Fibroblast of lung (primary cell): ENCODE results near the gene ARL15.

Experiments
- EZH2 ChIP-seq: IDR thresholded peaks from 2 replicates; pipeline ENCODE4 v1.5.1; 2012; ENCODE audit warnings: low read length, control low read depth, mild to moderate bottlenecking; ENCODE audit errors: missing control alignments
- TF ChIP-seq, protein P1 (sequence below), 2 donors: IDR thresholded peaks in 1 of 2; conservative IDR thresholded peaks in 1 of 2; 1 replicate in 1 of 2; 2 replicates in 1 of 2; pipeline ENCODE4 v1.5.1; 2011 to 2012; ENCODE audit warnings: low read length in 2 of 2, control low read depth in 1 of 2, inconsistent platforms in 1 of 2, low read depth in 1 of 2, mild to moderate bottlenecking in 1 of 2

DNA sequence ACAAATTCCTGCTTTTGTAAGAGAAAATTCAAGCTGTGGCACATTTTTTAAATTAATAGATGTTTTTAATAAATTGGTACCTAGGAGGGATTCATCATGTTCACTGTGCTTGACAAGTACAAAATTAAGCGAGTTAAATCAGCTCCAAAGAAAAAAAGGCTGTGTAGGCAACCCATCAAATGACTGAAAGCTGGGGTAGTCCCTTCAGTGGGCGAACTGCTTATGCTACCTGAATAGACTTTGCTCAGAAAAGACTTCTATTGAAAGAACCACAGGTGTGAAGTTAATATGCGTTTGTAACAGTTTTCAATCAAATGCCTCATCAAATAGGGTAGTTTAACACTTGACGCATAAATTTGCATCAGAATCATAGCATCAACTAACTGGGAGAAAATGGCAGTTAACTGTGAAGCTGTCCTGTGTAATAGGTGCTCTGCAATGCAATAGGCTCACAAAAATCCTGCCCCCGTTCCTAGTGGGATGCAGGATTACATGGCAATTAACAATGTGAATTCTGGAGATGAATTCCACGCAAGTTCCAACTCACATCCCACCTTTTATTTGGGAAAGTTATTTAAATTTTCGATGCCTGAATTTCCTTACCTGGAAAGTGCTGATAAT is 14.4 kb upstream of the ARL15 start:
- TF ChIP-seq, protein P1, sequence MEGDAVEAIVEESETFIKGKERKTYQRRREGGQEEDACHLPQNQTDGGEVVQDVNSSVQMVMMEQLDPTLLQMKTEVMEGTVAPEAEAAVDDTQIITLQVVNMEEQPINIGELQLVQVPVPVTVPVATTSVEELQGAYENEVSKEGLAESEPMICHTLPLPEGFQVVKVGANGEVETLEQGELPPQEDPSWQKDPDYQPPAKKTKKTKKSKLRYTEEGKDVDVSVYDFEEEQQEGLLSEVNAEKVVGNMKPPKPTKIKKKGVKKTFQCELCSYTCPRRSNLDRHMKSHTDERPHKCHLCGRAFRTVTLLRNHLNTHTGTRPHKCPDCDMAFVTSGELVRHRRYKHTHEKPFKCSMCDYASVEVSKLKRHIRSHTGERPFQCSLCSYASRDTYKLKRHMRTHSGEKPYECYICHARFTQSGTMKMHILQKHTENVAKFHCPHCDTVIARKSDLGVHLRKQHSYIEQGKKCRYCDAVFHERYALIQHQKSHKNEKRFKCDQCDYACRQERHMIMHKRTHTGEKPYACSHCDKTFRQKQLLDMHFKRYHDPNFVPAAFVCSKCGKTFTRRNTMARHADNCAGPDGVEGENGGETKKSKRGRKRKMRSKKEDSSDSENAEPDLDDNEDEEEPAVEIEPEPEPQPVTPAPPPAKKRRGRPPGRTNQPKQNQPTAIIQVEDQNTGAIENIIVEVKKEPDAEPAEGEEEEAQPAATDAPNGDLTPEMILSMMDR (conservative IDR thresholded peaks at IDR 0.05 in 1 of 2, IDR thresholded peaks at IDR 0.05 in 1 of 2; ENCODE audit: low read depth in 1 of 2, low read length in 2 of 2), result no peak
- no peak for TF ChIP-seq EZH2
